ENCODE measurements around the gene FAM120B.

Gene FAM120B

GRCh38 chr6:170306324-170307079, at the start of gene FAM120B:
FAM120B (plus strand) TSS chr6:170306758; CDS start chr6:170317391, 10,633 bp downstream.
- TF ChIP-seq, protein P1, sequence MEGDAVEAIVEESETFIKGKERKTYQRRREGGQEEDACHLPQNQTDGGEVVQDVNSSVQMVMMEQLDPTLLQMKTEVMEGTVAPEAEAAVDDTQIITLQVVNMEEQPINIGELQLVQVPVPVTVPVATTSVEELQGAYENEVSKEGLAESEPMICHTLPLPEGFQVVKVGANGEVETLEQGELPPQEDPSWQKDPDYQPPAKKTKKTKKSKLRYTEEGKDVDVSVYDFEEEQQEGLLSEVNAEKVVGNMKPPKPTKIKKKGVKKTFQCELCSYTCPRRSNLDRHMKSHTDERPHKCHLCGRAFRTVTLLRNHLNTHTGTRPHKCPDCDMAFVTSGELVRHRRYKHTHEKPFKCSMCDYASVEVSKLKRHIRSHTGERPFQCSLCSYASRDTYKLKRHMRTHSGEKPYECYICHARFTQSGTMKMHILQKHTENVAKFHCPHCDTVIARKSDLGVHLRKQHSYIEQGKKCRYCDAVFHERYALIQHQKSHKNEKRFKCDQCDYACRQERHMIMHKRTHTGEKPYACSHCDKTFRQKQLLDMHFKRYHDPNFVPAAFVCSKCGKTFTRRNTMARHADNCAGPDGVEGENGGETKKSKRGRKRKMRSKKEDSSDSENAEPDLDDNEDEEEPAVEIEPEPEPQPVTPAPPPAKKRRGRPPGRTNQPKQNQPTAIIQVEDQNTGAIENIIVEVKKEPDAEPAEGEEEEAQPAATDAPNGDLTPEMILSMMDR (IDR thresholded peaks at IDR 0.05), result no peak

DNA sequence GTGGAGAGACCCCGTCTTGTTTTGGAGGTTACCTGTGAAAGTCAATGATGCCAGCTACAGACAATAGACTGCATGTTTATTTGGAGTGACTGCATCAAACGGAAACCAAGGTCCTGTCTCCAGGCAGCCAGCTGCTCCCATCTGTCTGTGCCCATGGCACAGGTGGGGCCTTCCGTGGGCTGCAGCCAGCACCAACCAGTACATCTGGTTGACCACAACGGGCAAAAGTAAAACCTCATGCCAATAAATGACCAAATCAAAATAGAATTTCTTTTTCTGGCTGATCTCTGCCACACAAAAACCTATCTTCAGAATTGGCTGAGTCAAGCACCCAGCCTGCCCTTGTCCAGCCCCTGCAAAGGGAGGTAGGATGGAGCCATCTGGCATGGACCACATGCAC, 49.2 kb upstream of the FAM120B start:
- TF ChIP-seq, protein P1 (IDR thresholded peaks at IDR 0.05), result no peak

- TF ChIP-seq, protein P1 (IDR thresholded peaks at IDR 0.05), result no peak
Measured at GRCh38 chr6:170258407-170258806, 48.2 kb upstream of the FAM120B start.

DNA sequence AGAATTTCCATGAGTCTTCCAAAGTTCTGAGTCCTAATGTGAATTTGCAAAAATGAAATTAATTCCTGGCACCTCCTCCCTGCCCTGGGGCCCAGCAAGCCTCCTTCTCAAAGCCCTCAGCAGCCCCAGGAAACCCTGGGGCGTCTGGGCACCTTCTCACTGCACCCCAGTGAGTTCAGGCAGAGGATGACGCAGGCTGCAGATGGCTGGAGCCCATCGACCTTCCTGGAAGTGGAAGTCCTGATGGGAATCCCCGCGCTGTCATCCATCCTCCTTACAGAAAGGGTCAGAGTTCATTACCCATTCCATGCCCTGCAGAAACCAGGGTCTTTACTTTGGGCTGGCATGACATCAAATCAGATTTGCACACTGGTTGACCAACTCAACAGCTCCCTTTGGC, 47.3 kb upstream of the FAM120B start:
- TF ChIP-seq, protein P1 (IDR thresholded peaks at IDR 0.05), result no peak

DNA sequence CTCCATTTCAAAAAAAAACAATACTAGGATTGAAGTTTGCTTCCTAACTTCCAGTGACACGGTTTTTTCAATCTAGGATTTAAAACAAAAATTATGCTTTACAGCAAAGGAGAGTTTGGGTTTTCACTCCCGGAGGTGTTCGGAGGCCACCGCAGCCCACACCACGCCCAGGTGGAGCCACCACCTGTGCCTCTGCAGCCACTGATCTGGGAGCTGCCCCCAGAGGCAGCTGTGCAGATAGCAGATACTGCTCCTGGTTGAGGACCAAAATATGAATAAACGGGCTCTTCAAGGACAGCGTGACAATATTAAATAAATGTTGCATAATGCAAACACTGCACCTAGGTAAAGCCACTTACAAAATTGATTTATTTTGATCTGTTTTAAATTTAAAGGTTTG, 45.9 kb upstream of the FAM120B start:
- TF ChIP-seq, protein P1 (IDR thresholded peaks at IDR 0.05), result no peak; the same call in 1 of the 2 replicates

GRCh38 chr6:170261643-170262488, 44.7 kb upstream of the FAM120B start:
- TF ChIP-seq, protein P1 (IDR thresholded peaks at IDR 0.05), result no peak

GRCh38 chr6:170262489-170263088, 44.0 kb upstream of the FAM120B start:
- TF ChIP-seq, protein P1 (IDR thresholded peaks at IDR 0.05), result no peak
